ENCODE results near the gene GABRG3.

The GABRG3 gene

DNA sequence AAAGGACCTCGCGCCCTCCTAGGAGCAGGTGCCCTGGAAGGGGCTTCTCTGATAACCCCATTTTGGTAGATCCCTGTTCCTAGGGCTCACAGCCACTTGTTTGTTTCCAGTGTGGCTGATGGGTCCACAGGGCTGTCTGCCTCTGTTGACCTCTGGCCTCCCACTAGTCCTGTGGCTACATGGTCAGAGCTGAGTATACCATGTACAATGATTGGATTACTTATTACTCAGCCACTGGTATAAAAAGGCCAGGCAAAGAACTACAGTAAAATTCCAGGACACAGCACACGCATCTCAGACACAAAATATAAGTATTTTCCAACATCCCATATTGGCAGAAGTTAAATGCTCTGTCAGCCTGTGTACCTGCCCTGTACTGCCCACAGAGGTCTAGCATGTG, 277.3 kb downstream of the GABRG3 start:
- DNase-seq (ENCODE audit: low read depth in 3 of 3) = no peak

DNA sequence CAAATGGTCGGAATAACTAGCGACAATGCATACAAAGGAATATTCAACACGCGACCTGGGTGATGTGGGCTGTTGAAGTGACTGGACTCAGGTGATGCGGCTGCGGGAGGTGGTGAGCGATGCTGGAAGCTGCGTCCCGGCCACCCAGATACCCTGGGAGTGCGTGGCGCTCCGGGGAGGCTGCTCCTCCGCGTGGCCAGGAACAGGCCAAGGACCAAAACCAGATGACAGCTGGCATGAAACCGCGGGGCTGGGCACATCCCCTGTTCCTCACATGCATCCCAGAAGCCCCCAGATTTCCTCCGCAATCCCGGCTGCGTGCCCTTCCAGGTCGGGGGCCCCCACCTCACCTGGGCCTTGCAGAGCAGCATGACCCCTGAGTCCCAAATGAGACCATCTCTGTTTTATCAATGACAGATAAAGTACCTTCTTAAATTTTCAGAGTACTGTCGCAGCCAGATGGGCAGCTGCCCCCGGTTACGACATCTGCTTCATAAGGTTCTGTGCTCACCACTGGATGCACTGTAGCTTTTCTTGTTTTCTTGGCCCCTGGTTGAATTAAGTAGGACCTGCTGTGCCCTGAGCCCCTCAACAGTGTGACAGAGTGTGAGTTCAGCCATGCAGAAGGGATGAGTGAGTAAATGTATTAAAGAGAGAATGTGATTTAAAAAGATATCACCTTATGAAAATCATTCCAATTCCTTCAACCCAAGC, 278.2 kb downstream of the GABRG3 start:
- DNase-seq (ENCODE audit: low read depth in 3 of 3) = no peak

DNA sequence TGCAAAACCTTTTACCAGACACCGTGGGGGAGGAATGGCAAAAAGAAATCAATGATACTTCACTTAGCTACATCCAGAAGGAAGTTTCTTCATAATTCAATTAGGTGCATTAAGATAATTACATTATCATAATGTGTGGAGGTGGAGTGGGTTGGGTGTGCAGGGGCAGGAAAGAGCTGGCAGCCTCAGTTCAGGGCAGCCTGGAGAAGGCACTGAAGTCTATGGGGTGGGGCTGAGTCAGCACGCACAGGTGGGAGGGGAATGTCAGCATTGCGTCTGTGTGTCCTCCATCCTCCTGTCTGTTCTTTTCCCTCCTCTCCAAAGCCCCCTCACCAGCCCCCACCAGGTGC, 278.8 kb downstream of the GABRG3 start:
- DNase-seq (ENCODE audit: low read depth in 3 of 3) = no peak

DNA sequence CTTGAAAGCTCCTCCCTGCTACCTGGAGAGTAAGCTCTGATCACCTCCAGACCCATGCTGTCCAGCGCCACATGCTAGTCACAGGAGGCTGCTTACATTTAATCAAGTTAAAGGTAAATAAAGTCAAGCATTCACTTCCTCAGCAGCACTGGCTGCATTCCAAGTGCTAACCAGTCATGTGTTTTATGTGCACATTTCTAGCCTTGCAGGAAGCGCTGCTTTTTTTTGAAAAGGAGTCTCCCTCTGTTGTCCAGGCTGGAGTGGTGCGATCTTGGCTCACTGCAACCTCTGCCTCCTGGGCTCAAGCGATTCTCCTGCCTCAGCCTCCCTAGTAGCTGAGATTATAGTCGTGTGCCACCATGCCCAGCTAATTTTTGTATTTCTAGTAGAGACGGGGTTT, 279.2 kb downstream of the GABRG3 start:
- no peak for DNase-seq (ENCODE audit: low read depth in 3 of 3)

DNA sequence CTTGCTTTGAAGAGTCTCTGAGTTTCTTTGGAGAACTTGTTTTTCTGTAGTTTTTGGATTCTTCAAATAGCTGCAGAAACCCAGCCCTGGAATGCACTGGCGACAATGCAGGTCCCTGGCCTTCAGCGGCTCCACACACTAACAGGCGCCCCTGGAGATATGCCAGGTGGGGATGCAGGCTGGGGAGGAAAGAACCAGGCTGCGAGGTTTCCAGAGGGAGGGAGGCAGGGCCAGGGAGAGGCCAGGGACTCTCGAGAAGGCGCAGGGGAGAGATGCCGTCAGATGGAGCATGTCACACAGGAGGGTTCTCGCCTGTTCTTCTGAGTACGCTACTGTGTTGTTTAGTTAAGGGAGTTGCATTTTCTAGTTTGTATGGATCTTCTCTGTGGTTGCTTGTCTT, 283.1 kb downstream of the GABRG3 start:
- no peak for DNase-seq (ENCODE audit: low read depth in 3 of 3)

DNA sequence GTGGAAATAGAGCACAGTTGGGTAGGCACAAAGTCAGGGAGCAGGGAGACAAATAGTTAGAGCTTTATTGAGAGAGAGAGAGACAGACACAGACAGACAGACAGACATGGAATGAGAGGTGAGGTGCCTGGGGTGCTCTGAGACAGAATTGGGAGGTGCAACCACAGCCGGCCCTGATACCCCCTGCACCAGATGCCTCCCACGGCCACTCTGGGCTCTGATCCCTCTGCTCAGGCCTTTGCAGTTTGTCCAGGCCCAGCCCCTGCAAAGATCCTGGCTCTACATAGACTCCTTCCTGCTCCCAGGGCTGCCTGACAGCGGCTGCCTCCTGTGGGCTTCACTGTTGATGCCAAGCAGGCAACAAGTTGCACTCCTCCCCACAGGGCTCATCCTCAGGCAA, 283.8 kb downstream of the GABRG3 start:
- DNase-seq (ENCODE audit: low read depth in 3 of 3) = no peak

DNA sequence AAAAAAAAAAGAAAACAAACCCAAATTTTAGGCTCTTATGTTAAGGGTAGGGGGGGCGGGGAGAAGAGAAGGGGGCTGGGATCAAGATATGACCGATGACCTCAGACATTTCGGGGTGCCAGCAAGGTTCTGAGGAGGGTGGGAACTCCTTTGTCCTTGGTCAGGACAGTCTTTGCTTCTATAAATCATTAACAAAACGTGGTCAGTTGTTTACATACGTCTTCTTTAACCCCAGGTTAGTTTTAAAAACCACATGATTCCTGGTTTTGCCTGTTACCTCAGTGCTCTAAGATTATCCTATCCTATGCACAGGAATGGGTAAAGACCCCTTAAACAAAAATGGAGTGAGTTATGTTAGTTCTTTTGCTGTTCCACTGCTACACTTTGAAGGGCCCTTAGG, 285.5 kb downstream of the GABRG3 start:
- DNase-seq (ENCODE audit: low read depth in 3 of 3) = no peak

DNA sequence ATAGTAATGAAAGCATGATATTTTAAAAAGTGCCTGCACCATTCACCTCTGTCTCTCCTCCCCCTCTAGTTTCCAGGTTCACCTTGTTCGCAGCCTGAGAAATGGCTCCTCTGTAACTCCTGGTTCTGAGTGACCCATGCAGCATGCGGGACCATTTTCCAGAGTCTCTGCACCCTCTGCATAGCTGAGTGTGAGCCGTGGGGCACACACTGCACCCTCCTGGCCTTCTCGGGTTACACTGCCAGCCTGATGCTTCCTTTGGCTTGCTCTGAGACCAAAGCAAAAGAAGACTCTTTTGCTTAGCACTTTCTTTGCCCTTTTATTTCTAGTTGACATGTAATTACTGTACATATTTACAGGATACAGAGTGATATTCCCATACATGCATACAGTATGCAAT, 287.3 kb downstream of the GABRG3 start:
- DNase-seq (ENCODE audit: low read depth in 3 of 3) = no peak

DNA sequence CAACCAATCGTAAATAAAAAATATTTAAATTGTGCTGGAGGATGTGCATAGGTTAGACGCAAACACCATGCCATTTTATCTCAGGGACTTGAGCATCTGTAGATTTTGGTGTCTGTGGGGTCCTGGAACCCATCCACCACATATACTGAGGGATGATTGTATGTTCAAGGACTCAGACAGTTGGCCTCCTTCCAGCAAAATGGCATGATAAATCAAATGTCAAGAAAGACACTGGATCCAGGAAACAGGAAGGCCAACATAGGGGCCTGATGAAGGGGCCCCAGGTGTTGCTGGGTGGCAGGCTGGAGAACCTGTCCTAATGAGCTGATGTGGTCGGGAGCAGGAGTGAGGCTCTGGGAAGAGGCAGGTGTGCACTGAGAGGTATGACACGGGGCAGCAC, 289.5 kb downstream of the GABRG3 start:
- DNase-seq (ENCODE audit: low read depth in 3 of 3) = no peak

DNA sequence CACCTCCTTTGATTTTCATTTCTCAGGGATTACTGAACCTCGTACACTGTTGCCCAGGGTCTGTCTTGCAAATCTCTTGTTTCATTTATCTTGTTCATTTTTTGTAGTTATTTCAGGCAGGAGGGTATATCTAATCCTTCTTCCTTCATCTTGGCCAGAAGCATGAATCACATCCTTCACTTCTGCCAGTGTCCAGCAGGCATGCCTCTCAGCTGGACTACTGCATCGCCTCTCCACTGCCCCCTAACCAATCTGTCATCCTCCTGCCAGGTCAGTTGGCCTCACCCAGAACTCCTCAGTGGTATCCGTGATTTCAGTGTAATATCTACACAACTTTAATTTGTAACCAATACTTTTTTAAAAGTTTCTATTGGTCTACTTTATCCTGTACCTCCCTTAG, 297.9 kb downstream of the GABRG3 start:
- DNase-seq (ENCODE audit: low read depth in 3 of 3) = no peak

DNA sequence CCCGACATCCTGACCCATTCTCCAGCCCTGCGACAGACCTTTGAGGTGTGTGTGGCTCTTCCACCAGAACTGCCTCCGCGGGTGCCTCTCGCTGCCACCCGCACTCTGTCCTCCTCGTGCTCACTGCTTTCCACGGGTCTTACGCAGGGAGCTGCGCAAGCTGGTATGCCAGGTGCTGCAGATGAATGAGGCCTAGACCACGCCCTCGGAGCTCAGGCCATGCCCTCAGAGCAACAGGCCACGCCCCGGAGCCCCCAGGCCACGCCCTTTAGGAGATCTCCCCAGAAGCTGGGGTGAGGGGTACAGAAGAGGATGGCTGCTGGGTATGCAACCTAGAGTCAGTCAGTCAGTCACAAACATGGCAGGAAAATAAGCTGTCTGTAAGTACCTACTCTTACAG, 300.3 kb downstream of the GABRG3 start:
- no peak for DNase-seq (ENCODE audit: low read depth in 3 of 3)

DNA sequence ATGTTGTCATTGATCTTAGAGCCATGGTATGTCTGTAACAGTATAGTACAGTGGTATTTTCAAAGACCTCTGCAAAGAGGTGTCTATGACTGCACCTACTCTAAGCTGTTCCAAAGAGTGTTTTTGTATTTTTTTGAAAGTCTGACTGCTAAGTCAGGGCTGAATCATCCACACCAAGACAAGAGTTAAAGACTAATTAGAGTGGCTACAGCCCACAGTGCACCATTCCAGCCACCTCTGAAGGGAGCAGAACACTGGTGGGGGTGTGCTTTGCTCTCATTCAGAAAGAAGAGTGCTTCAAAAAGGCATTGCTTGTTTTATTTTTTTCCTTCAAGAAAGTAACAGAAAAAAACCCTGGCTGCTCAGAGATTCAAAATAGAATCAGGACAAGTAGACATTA, 301.4 kb downstream of the GABRG3 start:
- no peak for DNase-seq (ENCODE audit: low read depth in 3 of 3)

DNA sequence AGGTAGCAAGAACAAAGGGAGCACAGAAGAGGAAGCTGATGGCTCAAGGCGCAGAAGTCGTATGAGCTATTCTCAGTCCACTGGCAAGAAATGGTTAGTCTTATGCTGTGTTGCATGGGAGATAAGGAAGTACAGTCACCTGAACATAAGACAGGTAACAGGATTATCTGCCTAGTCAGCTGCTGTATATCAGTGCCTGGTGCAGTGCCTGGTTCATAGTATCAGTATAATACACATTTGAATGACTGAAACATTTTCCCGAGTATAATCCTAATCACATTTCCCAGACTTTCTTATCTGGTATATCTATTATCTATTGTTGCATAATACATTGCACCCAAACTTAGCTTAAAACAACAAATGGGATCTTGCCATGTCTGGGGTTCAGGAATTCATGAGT, 302.5 kb downstream of the GABRG3 start:
- no peak for DNase-seq (ENCODE audit: low read depth in 3 of 3)

DNA sequence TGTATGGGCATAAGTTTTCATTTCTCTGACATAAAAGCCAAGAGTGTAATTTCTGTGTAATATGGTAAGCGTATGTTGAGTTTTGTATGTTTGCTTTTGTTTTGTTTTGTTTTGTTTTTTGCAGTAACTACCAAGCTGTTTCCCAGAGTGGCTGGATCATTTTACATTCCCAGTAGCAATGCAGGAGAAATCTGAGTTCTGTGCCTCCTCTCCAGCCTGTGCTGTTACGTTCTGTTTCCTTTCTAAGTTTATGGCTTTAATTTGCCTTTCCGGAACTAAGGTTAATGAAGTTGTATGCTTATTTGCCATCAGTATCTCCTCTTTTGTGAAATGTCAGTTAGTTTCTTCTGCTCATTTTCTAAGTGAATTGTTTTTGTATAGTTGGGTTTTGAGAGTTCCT, 307.8 kb downstream of the GABRG3 start:
- no peak for DNase-seq (ENCODE audit: low read depth in 3 of 3)

DNA sequence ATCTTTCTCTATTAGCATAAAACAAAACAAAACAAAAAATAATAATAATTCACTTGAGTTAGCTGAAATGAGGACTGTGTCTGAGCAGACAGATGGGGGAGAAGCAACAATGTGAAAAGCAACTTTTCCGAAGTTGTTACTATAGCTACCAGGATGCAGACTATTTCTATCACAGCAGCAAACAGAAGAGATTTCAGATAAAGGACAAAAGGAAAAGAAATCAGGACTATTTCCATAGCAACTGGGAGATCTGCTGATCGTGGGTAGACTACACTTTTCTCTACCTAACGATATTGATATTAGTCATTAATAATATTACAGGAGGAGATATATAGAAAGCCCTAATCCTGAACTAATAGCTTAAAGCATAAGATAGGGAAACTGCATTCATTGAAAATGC, 321.7 kb downstream of the GABRG3 start:
- no peak for DNase-seq (ENCODE audit: low read depth in 3 of 3)

DNA sequence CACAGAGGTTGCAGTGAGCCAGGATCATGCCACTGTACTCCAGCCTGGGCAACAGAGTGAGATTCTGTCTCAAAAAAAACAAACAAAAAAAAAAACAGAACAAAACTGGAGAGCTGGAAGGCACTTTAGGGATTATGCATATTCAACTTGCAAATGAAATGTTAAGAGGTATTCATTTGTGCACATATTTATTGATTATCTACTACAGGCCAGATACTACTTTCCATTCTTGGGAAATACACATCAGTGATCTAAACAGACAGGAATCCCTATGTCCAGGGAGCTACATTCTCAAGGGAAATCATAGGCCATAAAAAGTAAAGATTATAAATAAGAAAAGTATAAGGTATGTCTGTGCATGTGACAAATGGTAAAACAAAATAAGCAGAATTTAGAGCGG, 322.6 kb downstream of the GABRG3 start:
- DNase-seq (ENCODE audit: low read depth in 3 of 3) = no peak

DNA sequence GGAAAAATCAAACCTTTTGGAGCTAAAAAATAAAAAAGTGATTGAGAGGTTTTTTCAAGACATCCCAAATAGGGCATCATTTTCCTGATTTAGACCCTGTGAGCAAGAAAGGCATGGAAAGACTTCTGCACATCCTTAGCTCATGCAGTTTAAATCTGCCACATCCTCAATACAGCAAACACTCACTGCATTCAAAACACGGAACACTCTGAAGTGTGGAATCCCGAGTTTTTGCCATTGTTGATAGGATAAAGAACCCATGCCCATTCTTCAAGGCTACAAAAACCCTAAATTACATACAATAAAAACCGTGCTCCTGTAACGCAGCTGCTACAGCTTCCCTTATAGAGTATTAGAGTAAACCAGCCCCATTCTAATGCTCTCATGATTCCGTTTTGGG, 346.8 kb downstream of the GABRG3 start:
- DNase-seq (ENCODE audit: low read depth in 3 of 3) = no peak

DNA sequence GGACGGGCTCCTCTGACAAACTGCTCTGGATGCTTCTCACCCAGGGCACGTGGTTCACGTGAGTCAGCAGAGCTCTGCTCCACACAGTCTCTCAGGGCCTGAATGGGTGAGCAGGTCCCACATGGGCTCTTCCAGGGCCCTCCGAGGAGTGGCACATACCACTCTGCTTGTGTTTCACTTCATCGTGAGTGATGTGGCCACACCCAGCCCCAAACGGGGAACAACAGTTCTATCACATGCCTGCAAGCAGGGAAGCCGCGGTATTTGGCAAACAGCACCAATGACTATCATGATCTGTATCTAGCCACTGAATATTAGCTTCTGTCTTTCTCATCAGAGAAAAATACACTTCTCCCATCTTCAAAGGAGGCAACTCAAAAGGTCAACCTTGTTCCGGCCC, 352.8 kb downstream of the GABRG3 start:
- DNase-seq (ENCODE audit: low read depth in 3 of 3) = no peak

DNA sequence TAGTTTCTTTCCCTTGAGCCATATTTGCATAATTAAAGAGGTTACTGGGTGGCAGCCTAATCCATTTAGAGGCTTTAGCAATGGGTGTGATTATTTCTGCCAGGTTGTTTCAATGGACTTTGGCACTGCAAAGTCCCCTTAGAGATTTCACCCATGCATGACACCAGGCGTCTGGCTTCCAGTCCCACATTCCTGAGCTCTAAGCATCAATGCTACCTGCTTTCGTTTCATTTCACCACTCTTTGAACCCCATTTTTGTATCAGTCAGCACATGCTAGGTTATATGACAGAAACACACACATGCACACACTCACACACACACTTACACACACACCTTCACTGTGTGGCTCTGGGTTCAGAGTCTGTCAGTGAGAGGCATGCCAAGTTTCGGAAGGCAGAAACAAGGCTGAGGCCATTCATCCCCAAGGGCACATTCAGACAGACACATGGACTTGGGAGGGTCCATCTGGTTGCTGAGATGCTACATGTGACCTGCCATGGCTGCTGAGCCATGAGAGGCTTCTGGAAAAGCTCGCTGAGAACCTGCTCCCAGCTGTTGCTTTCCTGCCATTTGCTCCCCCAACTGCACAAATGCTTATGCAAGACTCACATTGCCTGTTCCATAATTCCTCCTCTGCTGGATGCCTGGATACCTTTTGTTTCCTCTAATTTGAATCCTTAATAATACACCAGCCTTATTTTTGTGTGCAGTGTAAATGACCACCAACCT, 354.1 kb downstream of the GABRG3 start:
- DNase-seq (ENCODE audit: low read depth in 3 of 3) = no peak

DNA sequence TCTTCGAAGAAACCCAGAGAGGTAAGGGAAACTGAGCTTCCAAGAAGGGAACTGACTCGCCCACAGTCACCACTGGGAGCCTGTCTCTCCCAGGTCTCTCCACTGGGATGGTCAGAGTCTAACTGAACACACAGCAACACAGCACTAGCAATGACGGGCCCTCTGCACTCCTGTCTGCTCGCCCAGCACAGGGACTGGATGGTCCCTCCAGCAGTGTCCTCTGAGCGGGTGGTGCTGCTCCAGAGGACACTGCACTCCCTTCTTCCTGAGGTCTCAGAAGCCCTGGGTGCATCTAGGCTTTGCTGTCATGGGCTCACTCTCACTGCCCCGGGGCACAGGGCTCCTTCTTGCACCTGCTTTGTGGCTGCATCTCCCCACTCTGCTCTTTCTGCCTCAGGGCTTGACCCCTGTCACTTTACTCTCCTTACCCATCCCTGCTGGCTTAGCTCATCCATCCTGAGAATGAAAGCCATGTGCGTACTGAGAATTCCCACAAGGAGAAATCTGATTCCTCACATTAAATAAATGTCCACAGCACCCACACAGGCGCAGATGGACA, 356.6 kb downstream of the GABRG3 start:
- no peak for DNase-seq (ENCODE audit: low read depth in 3 of 3)

DNA sequence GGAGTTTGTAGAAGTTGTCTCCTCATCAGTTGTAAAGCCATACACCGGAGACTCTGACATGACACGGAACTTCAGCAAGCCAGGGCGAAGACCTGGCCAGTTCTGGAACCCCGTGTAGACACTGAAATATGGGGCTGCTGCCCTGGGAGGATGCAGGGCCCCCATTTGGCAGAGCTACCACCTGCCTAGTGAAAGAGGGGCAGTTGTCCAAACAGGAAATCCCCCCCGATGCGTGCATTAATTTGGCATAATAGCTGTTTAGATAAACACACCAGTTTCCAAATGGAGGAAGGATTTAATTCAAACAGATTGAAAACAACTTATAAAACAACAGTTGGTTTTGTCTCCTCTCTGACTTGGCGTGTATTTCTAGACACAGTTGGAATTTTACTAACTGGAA, 357.2 kb downstream of the GABRG3 start:
- no peak for DNase-seq (ENCODE audit: low read depth in 3 of 3)

DNA sequence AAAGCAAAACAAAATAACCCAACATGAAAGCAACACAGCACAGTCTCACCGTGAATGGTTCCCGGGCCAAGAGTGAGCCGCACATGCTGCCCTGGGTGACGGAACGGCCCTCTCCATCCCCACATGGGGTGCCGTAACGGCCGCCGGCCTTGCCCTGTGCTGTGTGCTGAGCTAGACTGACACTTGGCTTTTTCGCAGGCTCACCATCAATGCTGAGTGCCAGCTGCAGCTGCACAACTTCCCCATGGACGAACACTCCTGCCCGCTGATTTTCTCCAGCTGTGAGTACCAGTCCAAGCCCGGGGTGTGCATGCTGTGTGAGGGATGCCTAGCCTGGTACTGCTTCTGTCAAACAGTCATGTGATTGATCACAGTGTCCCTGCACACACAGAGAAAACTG, 357.6 kb downstream of the GABRG3 start:
- no peak for DNase-seq (ENCODE audit: low read depth in 3 of 3)

DNA sequence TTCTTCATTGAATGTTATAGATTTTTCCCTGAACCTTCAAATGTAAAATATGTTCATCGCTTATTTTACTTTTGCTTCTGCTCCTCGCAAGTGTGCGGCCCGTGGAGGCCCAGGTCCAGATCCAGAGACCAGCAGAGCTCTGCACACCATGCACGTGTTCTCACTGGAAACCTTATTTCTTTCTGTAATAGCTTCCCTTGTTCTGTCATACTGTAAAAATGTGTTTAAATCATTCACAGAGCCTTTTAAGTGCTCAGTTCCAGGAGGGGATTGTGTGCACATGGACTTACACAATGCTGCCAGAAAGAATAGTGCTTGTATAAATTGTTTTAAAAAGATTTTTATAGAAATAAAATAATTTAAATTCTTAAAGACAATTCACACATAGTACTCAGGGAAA, 359.3 kb downstream of the GABRG3 start:
- no peak for DNase-seq (ENCODE audit: low read depth in 3 of 3)

DNA sequence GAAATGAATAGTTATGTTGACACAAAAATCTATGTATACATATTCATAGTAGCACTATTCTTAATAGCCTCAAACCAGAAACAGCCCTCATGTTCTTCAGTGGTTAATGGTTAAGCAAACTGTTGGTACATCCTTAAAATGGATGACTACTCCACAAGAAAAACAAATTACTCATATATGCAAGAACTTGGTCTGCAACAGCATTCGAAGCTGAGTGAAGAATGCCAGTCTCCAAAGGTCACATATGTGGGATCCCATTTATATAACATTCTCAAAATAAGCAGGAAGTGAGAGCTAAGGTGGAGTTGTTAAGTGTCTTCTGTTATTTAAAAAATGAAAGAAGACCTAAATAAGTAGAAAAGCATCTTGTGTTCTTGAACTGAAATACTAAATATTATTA, 365.7 kb downstream of the GABRG3 start:
- DNase-seq (ENCODE audit: low read depth in 3 of 3) = no peak

Measured in stimulated activated CD4-positive, alpha-beta T cell treated with anti-CD3 and anti-CD28 coated beads, TNF-alpha, amount 100 ng/mL, for 48 hours (primary cell).